Muscle layer of colon (tissue), 2 donors: Measurements from ENCODE around the gene TRABD.

ENCODE experiments used
- H3K27ac ChIP-seq: one replicate; pipeline ENCODE4 v1.7.0; 2013; ENCODE audit warnings: low read depth, mild to moderate bottlenecking, low read length, moderate library complexity
- H3K27me3 ChIP-seq, 2 donors: one replicate each; pipeline ENCODE4 v1.7.0; 2013; ENCODE audit warnings: low read length in 2 of 2, mild to moderate bottlenecking in 2 of 2; ENCODE audit not compliant: insufficient read depth in 2 of 2, control insufficient read depth in 1 of 2
- H3K36me3 ChIP-seq: one replicate; pipeline ENCODE4 v1.7.0; 2013; ENCODE audit warnings: mild to moderate bottlenecking, low read length; ENCODE audit not compliant: insufficient read depth
- H3K4me1 ChIP-seq: one replicate; pipeline ENCODE4 v1.7.0; 2013; ENCODE audit warnings: mild to moderate bottlenecking, low read length; ENCODE audit not compliant: insufficient read depth
- H3K4me3 ChIP-seq, 2 donors: one replicate each; pipeline ENCODE4 v1.7.0; 2013; ENCODE audit warnings: low read length in 2 of 2, low read depth in 1 of 2, mild to moderate bottlenecking in 1 of 2, moderate library complexity in 1 of 2
- H3K9ac ChIP-seq: one replicate; pipeline ENCODE4 v1.7.0; 2013; ENCODE audit warnings: low read length
- H3K9me3 ChIP-seq: one replicate; pipeline ENCODE4 v1.7.0; 2013; ENCODE audit warnings: mild to moderate bottlenecking, low read length
- donor health status: abdominal sarcoma.
- donor health status: Adenocarcinoma of cecum.

TRABD gene

GRCh38 chr22:50184902-50185374 lies 775 bp upstream of the TRABD start:
- Histone ChIP-seq H3K9ac (no peak overlapping the region), H3K36me3 (no peaks in the 10 kb centered on the region), H3K4me1 (peaks cover 29% of the 10 kb centered on the region), H3K27ac (no peak overlapping the region), H3K27me3 (peaks cover 0 to 4% of the 10 kb centered on the region in 2 donors), H3K9me3 (no peaks in the 10 kb centered on the region), H3K4me3 (peak overlapping the region; percentile 66 to 80)

- H3K27me3 ChIP-seq = no peaks in the 10 kb centered on the region
- H3K27ac ChIP-seq = peak overlapping the region; percentile 35
- H3K4me3 ChIP-seq = peak overlapping the region; percentile 47 to 59
- H3K4me1 ChIP-seq = peaks cover 38% of the 10 kb centered on the region
- no peaks in the 10 kb centered on the region for H3K9me3 ChIP-seq
- H3K9ac ChIP-seq = peak overlapping the region; percentile 27
- no peaks in the 10 kb centered on the region for H3K36me3 ChIP-seq
These were observed 535 bp downstream of the TRABD start for GRCh38 chr22:50186181-50186714.

GRCh38 chr22:50186761-50187523 lies 1.2 kb downstream of the TRABD start:
- Histone ChIP-seq H3K4me1 (peaks cover 40% of the 10 kb centered on the region), H3K9ac (peak overlapping the region; percentile 27), H3K27me3 (no peaks in the 10 kb centered on the region), H3K36me3 (no peaks in the 10 kb centered on the region), H3K9me3 (no peaks in the 10 kb centered on the region), H3K4me3 (peak overlapping the region; percentile 47 to 59), H3K27ac (peak overlapping the region; percentile 35)

- Histone ChIP-seq H3K9me3 (no peaks in the 10 kb centered on the region), H3K27ac (no peak overlapping the region), H3K27me3 (no peaks in the 10 kb centered on the region), H3K9ac (no peak overlapping the region), H3K36me3 (no peaks in the 10 kb centered on the region), H3K4me1 (peaks cover 40% of the 10 kb centered on the region), H3K4me3 (no peak overlapping the region)
These were observed 2.6 kb downstream of the TRABD start for GRCh38 chr22:50188356-50188755.

- H3K9ac ChIP-seq = no peak overlapping the region
- H3K9me3 ChIP-seq = no peaks in the 10 kb centered on the region
- peaks cover 3% of the 10 kb centered on the region for H3K36me3 ChIP-seq
- H3K27ac ChIP-seq = no peak overlapping the region
- peaks cover 31% of the 10 kb centered on the region for H3K4me1 ChIP-seq
- H3K27me3 ChIP-seq = no peaks in the 10 kb centered on the region
- no peak overlapping the region for H3K4me3 ChIP-seq
These were observed 3.6 kb downstream of the TRABD start for GRCh38 chr22:50189184-50189848.

GRCh38 chr22:50189849-50190181 lies 4.1 kb downstream of the TRABD start:
- Histone ChIP-seq H3K9ac (no peak overlapping the region), H3K36me3 (peaks cover 7% of the 10 kb centered on the region), H3K4me1 (peaks cover 27% of the 10 kb centered on the region), H3K27ac (peak overlapping the region; percentile 72), H3K9me3 (no peaks in the 10 kb centered on the region), H3K4me3 (peak overlapping the region; percentile 42 to 45), H3K27me3 (no peaks in the 10 kb centered on the region)

- Histone ChIP-seq H3K9me3 (no peaks in the 10 kb centered on the region), H3K27me3 (no peaks in the 10 kb centered on the region), H3K9ac (no peak overlapping the region), H3K4me3 (peak overlapping the region; percentile 42 to 45), H3K36me3 (peaks cover 7% of the 10 kb centered on the region), H3K4me1 (peaks cover 27% of the 10 kb centered on the region), H3K27ac (peak overlapping the region; percentile 72)
These were observed 4.6 kb downstream of the TRABD start for GRCh38 chr22:50190182-50190940.

- H3K4me1 ChIP-seq = peaks cover 27% of the 10 kb centered on the region
- H3K9ac ChIP-seq = no peak overlapping the region
- no peaks in the 10 kb centered on the region for H3K9me3 ChIP-seq
- peak overlapping the region; percentile 72 for H3K27ac ChIP-seq
- H3K4me3 ChIP-seq = peak overlapping the region; percentile 42 to 45
- H3K36me3 ChIP-seq = peaks cover 7% of the 10 kb centered on the region
- no peaks in the 10 kb centered on the region for H3K27me3 ChIP-seq
These were observed 5.4 kb downstream of the TRABD start for GRCh38 chr22:50190941-50191741.

GRCh38 chr22:50192436-50193204 lies 6.9 kb downstream of the TRABD start:
- H3K9ac ChIP-seq = no peak overlapping the region
- peaks cover 19% of the 10 kb centered on the region for H3K4me1 ChIP-seq
- H3K4me3 ChIP-seq = no peak overlapping the region
- peaks cover 7% of the 10 kb centered on the region for H3K36me3 ChIP-seq
- H3K27me3 ChIP-seq = no peaks in the 10 kb centered on the region
- H3K9me3 ChIP-seq = no peaks in the 10 kb centered on the region
- no peak overlapping the region for H3K27ac ChIP-seq

- Histone ChIP-seq H3K9ac (no peak overlapping the region), H3K9me3 (no peaks in the 10 kb centered on the region), H3K27me3 (no peaks in the 10 kb centered on the region), H3K4me3 (no peak overlapping the region), H3K36me3 (peaks cover 7% of the 10 kb centered on the region), H3K27ac (no peak overlapping the region), H3K4me1 (peaks cover 19% of the 10 kb centered on the region)
These were observed 7.9 kb downstream of the TRABD start for GRCh38 chr22:50193621-50194020.
